SK-N-DZ (cell line): ENCODE results near the gene CD52.
"Not testable (repeated sequence)": the region's sequence is repeated elsewhere in the genome, so short reads cannot be mapped to it uniquely, and the experiment has no call there.

Source experiments
- DNase-seq: peaks from one replicate; pipeline ENCODE4 v3.0.0-alpha.2; 2015; ENCODE audit warnings: low spot score

The CD52 gene

DNA sequence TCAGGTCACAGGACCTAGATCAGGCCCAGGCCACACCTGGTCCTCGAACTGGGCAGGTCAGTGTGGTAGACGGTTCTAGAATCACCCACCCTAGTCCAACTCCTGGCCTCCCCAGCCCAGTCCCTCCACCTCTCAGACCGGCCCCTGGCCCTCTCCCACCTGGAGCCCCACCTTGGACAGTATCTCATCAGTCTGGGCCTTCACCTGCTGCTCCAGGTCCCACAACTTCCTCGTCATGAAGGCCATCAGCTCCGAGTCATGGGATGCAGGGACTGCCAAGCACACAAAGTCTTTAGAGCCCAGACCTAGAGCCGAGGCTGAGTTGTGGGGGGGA, 20.0 kb upstream of the CD52 start:
- DNase-seq, result no peak

DNA sequence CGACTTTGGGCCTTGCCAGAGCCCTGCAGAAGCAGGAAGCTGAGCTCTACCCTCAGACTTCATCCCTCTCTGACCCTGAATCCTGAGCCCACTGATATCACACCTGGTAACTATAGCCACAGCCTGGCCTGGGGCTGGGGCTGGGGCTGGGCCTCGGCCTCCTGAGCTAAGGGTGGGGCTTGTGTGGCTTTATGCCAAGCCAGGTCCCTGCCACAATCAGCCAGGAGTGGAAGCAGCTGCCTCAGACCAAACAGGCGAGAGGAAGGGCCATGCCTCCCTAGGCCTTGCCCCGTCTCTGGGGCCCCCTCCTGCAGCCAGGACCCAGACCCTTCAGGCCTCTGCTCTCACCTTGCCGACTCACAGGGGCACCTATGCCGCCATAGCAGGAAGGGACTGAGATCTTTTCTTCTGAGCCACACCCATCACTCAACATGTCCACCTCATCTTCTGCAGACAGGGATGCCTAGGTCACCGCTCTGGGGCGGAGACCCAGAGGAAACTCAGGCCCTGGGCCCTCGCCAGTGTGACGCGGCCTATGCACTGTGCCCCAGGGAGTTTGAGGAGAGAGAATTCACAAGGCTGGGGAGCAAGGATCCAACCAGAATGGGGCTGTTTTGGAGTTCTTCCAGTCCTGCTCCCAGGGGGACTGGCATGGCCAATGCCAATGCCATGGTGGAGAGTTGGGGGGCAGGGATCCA, 17.0 kb upstream of the CD52 start:
- no peak for DNase-seq

DNA sequence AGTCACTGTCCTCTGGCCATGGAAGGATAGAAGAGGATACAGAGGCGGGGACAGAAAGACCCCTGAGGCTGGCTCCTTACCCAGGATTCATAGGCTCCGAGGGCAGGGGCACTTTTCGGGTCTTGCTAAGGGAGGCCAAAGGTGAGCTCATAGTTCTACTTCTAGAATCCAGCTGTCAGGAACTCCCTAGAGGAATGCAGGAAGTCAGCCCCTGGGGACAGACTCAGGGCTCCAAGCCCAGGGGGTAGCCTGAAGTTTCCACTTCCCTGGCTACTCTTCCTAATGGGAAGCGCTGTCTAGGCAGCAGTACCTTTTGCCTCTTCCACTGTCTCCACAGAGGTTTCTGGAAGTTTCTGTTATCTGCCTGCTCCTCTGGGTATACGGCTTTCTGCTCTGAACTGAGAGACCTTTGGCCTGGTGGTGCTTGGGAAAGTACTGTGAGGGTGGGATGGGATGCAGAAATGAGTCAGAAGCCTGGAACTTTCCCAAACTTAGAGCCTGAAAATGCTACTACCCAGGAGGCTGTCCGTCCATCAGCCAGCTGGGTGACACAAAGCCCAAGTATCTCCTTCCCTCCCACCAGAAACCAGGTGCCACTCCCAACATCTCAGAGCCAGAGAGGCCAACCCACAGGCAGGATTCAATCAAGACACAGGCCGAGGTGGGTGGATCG, 14.9 kb upstream of the CD52 start:
- DNase-seq, result no peak

DNA sequence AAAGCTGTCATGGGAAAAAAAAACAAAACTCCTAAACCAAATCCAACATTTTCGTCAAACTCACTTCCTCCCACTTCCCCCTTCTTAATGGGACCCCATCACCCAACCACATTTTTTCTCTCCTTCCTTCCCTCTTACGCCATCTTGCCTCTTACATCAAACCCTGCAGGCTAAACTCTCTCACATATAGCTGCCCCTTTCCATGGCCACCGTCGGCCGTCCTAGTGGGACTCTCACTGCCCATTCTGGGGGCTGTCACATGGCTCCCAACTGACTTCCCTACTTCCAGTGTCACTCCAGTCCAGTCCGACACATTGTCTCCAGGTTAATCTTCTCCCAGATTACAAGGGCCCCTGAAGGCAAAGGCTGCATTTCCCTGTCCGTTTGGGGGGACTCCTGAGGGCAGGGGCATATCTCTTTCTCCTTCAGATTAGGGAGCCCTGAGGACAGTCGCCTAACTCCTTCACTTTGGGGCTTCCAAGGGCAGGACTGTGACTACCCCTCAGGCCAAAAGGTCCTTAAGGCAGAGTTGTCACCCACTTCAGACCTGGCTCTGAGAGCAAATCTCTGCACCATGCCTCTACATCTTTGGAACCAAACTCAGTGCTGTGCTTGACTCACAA, 12.0 kb upstream of the CD52 start:
- DNase-seq, result no peak

DNA sequence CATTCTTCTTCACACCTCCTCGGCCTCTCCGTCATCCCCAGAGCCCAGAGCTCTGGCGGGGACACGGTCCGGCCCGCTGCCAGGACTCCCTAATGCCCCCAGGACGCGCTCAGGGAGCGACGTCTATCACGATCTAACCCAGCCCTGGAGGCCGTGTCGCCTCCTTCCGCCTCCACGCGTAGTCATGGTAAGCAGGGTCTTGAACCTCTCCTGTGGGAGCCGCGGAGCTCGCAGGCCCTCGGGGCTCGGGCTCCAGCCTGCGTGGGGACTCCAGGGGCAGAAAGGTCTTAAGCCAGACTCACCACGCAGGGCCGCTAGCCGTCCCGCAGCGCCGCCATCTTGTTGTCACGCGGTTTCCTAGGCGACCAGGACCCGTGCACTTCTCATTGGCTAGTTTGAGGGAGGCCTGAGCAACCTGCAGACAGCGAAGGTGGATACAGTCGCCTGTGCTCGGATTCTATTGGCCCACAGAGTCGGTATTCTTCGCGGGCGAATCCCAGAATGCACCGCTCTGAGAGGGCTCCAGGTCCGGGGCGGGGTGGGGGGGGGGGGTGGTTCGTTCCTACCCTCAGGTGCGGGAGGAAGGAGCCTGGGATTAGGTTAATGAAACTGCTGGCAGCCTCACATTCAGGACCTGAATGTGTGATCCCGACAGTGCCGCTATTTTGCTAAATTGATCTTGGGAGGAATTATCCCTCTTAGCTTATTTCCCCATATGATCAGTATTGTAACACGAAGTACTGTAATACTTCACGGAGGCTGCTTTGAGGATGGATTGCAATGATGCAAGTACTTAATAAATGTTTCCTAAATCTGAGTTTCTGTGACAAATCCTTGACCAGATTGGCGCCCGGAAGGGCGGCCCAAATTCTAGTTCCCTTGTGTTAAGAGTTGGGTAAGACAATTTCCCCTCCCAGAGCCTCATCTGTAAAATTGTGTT, 11.2 kb upstream of the CD52 start, which contains the start of gene UBXN11:
UBXN11 (minus strand) TSS at position 347 of the 940 bp plus-strand sequence. CDS start 3,753 bp downstream, outside the sequence.
- DNase-seq, result peak; percentile 93

DNA sequence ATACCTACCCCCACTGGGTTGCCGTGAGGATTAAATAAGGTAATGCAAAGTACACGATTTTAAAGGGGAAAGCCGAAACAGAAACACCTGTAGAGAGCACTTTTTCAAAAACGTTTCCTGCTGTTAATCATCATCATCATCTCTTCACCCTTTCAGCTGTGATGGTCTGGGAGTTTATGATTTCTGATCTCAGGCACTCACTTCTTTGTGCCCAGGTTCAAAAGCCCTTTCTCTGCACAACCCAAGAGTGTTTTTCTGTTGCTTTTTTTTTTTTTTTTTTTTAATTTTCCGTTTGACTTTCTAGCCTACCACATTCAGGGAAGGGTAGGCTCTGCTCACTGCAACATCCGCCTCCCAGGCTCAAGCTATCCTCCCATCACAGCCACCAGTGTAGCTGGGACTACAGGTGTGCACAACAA, 10.4 kb upstream of the CD52 start:
- no peak for DNase-seq

DNA sequence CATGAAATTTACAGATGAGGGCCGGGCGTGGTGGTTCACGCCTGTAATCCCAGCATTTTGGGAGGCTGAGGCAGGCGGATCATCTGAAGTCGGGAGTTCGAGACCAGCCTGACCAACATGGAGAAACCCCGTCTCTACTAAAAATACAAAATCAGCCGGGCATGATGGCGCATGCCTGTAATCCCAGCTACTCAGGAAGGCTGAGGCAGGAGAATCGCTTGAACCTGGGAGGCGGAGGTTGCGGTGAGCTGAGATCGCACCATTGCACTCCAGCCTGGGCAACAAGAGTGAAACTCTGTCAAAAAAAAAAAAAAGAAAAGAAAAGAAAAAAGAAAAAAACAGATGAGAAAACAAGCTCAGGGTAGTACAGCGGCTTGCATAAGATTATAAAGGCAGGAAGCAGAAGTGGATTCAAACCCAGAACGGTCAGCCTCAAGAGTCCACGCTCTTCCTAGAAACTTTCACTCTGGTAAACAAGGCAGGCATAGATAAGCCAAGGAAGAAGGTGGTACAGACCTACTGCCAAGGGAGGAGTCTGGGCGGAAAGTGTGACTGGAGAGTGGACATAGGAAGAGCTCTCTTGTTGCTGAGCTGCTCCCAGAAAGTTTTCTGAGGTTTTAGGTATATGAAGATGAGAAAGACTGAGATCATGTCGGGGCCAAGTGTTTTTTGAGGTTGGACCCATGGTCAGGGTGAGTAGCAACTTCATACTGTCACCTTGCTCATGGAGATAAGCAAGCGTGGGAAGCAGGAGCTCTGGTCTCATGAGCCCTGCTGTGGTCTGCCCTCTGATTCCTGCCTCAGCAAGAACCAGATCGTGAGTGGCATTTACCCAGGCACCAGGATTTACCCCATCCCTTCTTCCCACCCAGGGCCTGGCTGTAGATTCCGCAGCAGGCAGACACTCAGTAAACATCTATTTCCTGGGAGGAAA, 9.5 kb upstream of the CD52 start:
- not testable (repeated sequence) for DNase-seq

DNA sequence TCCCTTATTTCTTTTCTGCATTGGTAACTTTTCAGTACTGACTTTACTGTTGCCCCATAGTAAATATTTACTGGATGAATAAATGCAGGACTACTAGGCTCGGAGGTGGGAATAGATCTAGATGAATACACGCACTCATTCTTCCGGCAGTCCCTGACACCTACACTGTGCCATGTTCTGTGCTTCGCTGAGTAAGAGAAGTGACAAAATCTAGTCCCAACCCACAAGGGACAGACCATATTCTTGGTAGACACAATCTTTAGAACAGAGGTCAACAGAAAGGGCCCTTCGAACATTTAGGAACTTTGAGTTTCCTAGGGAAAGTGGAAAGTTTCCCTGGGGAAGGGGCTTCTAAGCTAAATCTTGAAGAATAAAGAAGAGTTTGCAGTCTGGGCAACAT, 3.3 kb upstream of the CD52 start:
- no peak for DNase-seq

DNA sequence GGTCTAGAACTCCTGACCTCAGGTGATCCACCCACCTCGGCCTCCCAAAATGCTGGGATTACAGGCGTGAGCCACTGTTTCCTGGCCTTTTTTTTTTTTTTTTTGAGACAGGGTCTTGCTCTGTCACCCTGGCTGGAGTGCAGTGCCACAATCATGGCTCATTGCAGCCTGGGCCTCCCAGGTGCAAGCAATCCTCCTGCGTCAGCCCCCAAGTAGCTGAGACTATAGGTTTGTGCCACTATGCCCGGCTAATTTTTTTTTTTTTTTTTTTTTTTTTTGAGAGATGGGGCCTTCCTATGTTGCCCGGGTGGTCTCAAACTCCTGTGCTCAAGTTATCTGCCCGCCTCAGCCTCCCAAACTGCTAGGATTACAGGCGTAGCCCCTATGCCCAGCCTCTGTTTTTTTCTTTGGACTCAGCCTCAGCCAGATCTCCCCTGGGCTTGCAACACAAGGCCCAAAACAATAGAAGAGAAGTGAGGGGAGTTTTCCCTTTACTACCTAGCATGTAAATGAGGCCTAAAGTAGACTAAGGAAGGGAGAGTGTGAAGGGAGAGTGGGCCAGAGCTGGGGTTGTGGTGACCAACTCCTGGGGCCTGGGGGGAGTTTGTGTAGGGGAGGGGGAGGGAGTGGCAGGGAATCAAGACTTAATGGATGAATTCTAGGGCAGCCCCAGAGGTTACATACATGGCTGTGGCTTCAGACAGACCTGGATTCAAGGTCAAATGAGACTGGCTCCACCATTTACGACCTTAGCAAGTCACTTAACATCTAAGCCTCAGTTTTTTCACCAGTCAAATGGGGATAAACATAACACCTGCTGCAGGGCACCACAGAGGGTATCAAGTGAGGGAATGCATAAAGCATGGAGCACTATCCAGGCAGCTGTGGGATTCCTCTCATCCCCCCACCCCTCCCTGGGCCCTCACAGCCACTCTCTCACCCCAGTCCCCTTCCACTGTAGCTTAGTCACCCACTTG, 1.6 kb upstream of the CD52 start:
- no peak for DNase-seq

DNA sequence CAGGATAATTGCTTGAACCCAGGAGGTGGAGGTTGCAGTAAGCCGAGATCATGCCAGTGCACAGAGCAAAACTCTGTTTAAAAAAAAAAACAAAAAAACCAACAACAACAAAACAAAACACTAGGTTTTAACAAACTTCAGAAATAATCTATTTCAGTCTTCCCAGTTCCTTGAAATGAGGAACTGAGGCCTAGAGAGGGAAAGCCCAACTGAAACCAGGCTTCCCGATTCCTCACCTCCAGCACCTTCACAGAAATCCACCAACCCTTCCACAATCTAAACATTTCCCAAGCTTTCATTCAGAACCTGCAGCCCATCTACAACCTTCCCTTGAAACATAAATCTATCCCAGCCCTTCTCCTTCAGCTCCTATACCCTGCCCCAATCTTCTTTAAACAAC, 612 bp upstream of the CD52 start:
- no peak for DNase-seq

DNA sequence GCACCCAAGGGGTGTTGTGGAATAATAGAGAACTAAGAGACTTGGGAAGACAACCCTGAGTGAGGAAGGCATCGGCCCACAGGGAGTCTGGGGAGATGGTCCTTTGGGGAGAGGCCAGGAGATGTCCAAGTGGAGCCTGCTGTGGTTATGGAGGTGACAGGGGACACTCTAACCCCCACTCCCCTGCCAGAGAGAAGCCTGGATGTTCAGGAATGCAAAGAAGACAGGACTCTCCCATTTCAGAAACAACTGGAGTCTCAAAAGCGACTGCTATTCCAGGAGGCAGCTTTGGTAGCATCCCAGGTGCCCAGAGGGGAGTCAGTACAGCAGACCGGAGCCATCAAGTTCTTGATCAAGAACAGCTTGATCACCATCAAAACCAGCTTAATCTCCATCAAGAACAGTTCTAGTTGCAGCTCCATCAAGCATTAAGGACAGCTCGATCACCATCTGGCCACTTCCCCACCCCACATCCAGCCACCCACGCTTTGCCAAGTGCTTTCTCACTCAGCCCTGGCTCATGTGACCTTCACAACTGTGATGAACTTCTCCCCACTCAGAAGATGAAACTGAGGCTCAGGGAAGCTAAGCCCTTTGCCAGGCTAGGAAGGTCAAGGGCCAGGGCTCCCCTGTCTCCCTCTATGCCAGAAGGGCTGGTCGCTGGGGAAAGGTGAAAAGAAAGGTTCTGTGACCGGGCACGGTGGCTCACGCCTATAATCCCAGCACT, 743 bp downstream of the CD52 start:
- no peak for DNase-seq

DNA sequence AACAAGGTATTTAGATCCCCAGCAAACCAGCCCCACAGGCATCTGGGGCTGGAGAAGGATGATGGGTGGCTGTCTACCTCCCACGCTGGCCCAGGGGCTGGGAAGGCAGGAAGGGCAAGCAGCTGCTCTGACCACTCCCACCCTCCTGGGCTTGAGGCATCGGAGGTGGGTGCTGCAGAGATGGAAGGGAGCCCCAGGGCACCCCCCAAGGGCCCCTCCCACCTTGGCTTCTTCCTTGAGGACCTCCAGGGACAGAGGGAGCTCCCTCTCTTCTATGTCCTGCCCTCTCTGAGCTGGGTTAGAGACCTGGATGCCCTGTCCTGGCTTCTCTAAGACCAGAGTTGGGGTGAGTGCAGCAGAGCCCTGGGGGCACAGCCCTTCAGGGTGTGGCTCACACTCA, 3.1 kb downstream of the CD52 start:
- DNase-seq, result no peak

DNA sequence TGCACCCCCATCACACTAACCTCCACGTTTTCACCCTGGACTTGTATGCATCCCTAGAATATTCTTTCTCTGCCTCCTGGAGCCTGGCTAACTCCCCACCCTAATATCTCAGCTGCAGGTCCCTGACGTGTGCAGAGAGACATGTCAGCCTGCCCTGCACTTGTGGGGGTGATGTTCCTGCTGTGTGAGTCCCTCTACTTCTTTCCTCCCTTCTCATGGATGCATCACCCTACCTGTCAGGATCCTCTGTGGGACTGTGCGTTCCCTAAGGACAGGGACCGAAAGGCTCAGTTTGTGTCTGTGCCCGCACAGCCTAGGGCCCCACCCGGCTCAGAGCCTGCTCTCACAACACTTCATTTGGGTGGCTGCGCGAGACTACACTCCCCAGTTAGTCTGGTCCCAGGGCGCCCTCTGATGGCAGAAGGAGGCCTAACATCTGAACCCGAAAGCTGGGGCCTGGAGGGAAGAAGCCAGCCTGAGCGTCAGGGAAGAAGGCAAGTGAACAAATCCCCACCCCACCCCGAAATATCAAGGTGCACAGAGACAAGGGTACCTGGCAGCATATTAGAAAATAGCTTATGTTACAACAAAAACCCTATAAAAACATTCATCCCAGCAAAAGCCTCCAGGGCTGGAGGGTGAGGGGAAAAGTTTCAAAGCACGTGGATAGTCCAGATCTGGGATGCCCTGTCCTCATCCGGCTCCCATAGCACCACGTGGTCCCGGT, 3.7 kb downstream of the CD52 start:
- peak; percentile 76 for DNase-seq

DNA sequence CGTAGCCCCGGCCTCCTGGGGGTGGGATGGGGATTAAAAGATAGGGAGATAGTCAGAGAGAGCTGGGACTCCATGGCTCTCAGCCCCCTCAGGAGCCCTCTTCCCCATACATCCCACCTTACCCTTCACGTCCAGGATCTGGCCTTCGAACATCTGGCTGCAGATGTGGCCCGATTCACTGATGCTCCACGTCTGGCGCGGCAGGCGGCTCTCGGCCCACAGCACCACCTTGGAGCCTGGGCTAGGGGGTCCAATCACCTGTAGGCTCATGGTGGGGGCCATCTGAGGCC, 4.2 kb downstream of the CD52 start:
- DNase-seq, result no peak

DNA sequence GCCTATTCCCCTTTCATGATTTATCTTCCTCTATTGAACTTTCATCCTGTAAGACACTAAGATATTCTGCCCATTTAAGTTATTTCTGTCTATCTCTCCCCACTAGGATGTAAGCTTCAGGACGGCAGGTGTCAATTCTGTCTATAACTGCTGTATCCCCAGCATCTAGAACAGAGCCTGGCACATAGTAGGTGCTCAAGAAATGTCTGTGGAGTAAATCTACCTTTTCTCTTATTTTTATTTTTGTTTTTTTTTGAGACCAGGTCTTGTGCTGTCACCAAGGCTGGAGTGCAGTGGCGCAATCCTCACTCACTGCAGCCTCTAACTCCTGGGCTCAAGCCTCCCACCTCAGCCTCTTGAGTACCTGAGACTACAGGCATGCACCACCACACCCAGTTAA, 5.6 kb downstream of the CD52 start:
- no peak for DNase-seq

DNA sequence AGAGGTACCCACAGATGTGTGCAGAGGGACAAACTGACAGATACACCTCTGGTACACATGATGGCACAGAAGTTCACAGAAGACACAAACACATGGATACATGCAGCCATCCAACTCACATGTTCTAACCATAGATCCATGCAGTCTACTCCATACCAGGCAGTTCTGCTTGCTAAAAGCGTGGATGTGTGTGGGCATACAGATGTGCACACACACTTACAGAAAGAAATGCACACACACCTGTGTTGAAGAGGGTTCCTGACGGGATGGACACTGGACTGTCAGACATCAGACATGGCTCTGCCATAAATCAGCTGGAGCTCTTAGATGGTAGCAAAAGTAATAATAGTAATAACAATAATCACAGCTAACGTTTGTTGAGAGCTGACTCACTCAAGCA, 6.8 kb downstream of the CD52 start:
- no peak for DNase-seq

DNA sequence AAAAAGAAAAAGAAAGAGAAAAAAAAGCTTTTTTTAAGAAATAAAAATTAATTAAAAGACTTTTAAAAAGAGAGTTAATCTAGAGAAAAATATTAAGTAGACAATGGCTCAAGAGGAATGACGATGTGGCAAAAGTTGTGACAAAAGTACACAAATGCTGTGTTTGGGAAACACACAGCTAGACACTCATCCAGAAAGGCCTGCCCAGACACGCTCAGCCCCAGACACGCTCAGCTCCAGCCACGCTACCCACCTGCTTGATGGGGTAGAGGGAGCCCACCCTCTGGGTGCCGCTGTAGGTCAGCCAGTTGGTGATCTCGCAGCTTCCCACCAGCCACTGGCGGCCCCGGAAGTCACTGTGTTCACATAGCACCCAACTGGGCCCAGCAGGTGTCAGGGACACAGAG, 10.2 kb downstream of the CD52 start:
- no peak for DNase-seq

DNA sequence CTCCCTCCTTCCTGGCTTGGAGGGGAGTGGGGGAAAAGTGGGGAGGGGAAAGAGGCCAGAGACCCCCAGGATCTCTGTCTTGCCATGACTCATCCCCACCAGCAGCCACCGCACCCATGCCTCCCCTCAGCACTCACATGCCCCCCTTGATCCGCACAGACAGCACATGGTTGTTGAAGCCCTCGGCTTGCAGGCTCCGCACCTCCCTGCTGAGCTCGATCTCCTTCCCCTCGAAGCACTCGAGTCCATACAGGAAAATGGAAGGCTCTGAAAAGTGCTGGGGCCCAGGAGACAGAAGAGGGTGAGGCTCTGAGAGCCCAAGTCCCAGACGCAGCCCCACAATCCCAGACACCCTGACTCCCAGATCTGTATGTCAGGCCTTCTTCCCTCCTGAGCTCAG, 10.8 kb downstream of the CD52 start:
- no peak for DNase-seq
